Progenitor cell of endocrine pancreas (in vitro differentiated cells): ENCODE results near the gene HGF. TPM values are rescaled to one million over a fixed set of nuclear protein-coding genes. Genes with fewer than 3 reads are reported as not detected.

Source experiments
- DNase-seq: peaks from one replicate; pipeline ENCODE4 v3.0.0; 2021; ENCODE audit warnings: low spot score; ENCODE audit not compliant: unreplicated experiment
- H3K27ac Mint-ChIP-seq: 2 replicates; pipeline ENCODE4 v1.8.0; 2021; ENCODE audit warnings: mild to moderate bottlenecking, moderate library complexity, mixed read lengths
- H3K27me3 Mint-ChIP-seq: 2 replicates; pipeline ENCODE4 v1.8.0; 2021; ENCODE audit warnings: mixed read lengths
- H3K36me3 Mint-ChIP-seq: 2 replicates; pipeline ENCODE4 v1.8.0; 2022; ENCODE audit warnings: mixed read lengths; ENCODE audit not compliant: insufficient read depth
- H3K4me1 Mint-ChIP-seq: 2 replicates; pipeline ENCODE4 v1.8.0; 2021; ENCODE audit warnings: low read depth, mixed read lengths
- H3K4me3 Mint-ChIP-seq: 2 replicates; pipeline ENCODE4 v1.8.0; 2021; ENCODE audit warnings: low read depth, mild to moderate bottlenecking, moderate library complexity, mixed read lengths
- H3K9me3 Mint-ChIP-seq: 2 replicates; pipeline ENCODE4 v1.8.0; 2021; ENCODE audit warnings: low read depth, mixed read lengths
- CTCF ChIP-seq: fragments of 200-600 bp; sonication (generic); IDR thresholded peaks from one replicate; pipeline ENCODE4 v1.5.0; 2021; ENCODE audit warnings: antibody characterized with exemption, mild to moderate bottlenecking; ENCODE audit not compliant: unreplicated experiment
- total RNA-seq: library from RNA; stranded (reverse); gene quantifications from 2 replicates; pipeline ENCODE4 v1.2.1, GENCODE V29; 2021

The HGF gene
- total RNA-seq, 1 donor from 2014 or later = not detected

- no peak for TF ChIP-seq CTCF
- H3K27ac Mint-ChIP-seq = no peak overlapping the region
- H3K36me3 Mint-ChIP-seq = no peaks in the 10 kb centered on the region
These were observed 62.7 kb downstream of the HGF start for GRCh38 chr7:81707196-81707595.

GRCh38 chr7:81705206-81705605 is 64.6 kb downstream of the HGF start:
- Mint-ChIP-seq H3K27ac (no peak overlapping the region), H3K4me3 (no peak overlapping the region), H3K27me3 (no peaks in the 10 kb centered on the region), H3K9me3 (no peaks in the 10 kb centered on the region), H3K4me1 (peaks cover 2% of the 10 kb centered on the region), H3K36me3 (no peaks in the 10 kb centered on the region)
- no peak for DNase-seq
- no peak for TF ChIP-seq CTCF

More at GRCh38 chr7:81707196-81707595, 62.7 kb downstream of the HGF start:
- H3K4me3 Mint-ChIP-seq = no peak overlapping the region
- no peaks in the 10 kb centered on the region for H3K9me3 Mint-ChIP-seq
- no peaks in the 10 kb centered on the region for H3K27me3 Mint-ChIP-seq
- DNase-seq = no peak
- H3K4me1 Mint-ChIP-seq = peaks cover 2% of the 10 kb centered on the region

- Mint-ChIP-seq H3K27ac (no peak overlapping the region), H3K4me3 (no peak overlapping the region), H3K4me1 (peaks cover 2% of the 10 kb centered on the region), H3K27me3 (no peaks in the 10 kb centered on the region), H3K36me3 (no peaks in the 10 kb centered on the region), H3K9me3 (no peaks in the 10 kb centered on the region)
- DNase-seq = no peak
- TF ChIP-seq CTCF = no peak
These were observed 65.3 kb downstream of the HGF start for GRCh38 chr7:81704595-81704994.

- Mint-ChIP-seq H3K36me3 (no peaks in the 10 kb centered on the region), H3K27ac (no peak overlapping the region), H3K4me1 (no peaks in the 10 kb centered on the region), H3K27me3 (no peaks in the 10 kb centered on the region), H3K9me3 (no peaks in the 10 kb centered on the region), H3K4me3 (no peak overlapping the region)
- no peak for DNase-seq
- no peak for TF ChIP-seq CTCF
These were observed 70.9 kb downstream of the HGF start for GRCh38 chr7:81698965-81699364.

GRCh38 chr7:81694711-81695110 is 75.1 kb downstream of the HGF start:
- no peak for TF ChIP-seq CTCF
- Mint-ChIP-seq H3K4me3 (no peak overlapping the region), H3K36me3 (no peaks in the 10 kb centered on the region), H3K27me3 (no peaks in the 10 kb centered on the region), H3K27ac (no peak overlapping the region), H3K4me1 (peaks cover 7% of the 10 kb centered on the region), H3K9me3 (no peaks in the 10 kb centered on the region)
- no peak for DNase-seq
